WTC11 (cell line): ENCODE measurements around the gene TNFSF9. TPM values are rescaled to one million over a fixed set of nuclear protein-coding genes. Genes with fewer than 3 reads are reported as not detected.

ENCODE experiments used
- ATAC-seq: fragments of 200-7000 bp; cut with Tn5 transposase; 2 replicates; pipeline ENCODE4 v1.10.0; 2021; ENCODE audit warnings: mild to moderate bottlenecking, moderate library complexity
- CTCF ChIA-PET: fragments of 300-600 bp; sonication (Branson Sonifier 250); formaldehyde crosslinking; loops from one replicate; lab custom pipeline; 2021; ENCODE audit warnings: antibody characterized with exemption; lab: Charles Lee
- POLR2A ChIA-PET: fragments of 350-600 bp; sonication (Branson Sonifier 250); formaldehyde crosslinking; loops from one replicate; lab custom pipeline; 2021; ENCODE audit warnings: antibody characterized with exemption; lab: Charles Lee
- DNase-seq: peaks from one replicate; pipeline ENCODE4 v3.0.0; 2021; ENCODE audit warnings: low spot score
- H3K27ac Mint-ChIP-seq: 2 replicates; pipeline ENCODE4 v1.8.0; 2021; ENCODE audit warnings: mixed read lengths
- H3K27me3 Mint-ChIP-seq: 2 replicates; pipeline ENCODE4 v1.8.0; 2021; ENCODE audit warnings: low read depth, mild to moderate bottlenecking, moderate library complexity, mixed read lengths
- H3K36me3 Mint-ChIP-seq: 2 replicates; pipeline ENCODE4 v1.8.0; 2021; ENCODE audit warnings: mixed read lengths
- H3K4me1 Mint-ChIP-seq: 2 replicates; pipeline ENCODE4 v1.8.0; 2022; ENCODE audit warnings: mixed read lengths
- H3K4me3 Mint-ChIP-seq: 2 replicates; pipeline ENCODE4 v1.8.0; 2021; ENCODE audit warnings: mild to moderate bottlenecking, moderate library complexity, mixed read lengths
- H3K9me3 Mint-ChIP-seq: 2 replicates; pipeline ENCODE4 v1.8.0; 2021; ENCODE audit warnings: mixed read lengths
- ATF2 ChIP-seq: sonication (generic); formaldehyde crosslinking; IDR thresholded peaks from 2 replicates; pipeline ENCODE4 v1.8.1; 2022; ENCODE audit warnings: low read depth, missing genetic modification reagents, borderline replicate concordance
- CBFB ChIP-seq: sonication (generic); formaldehyde crosslinking; IDR thresholded peaks from 2 replicates; pipeline ENCODE4 v1.8.1; 2022; ENCODE audit warnings: mild to moderate bottlenecking, low read depth, missing genetic modification reagents
- E2F5 ChIP-seq: sonication (generic); formaldehyde crosslinking; IDR thresholded peaks from 2 replicates; pipeline ENCODE4 v1.8.1; 2022; ENCODE audit warnings: mild to moderate bottlenecking, moderate library complexity, missing genetic modification reagents
- EMX1 ChIP-seq: fragments of 250-450 bp; sonication (Bioruptor Pico); IDR thresholded peaks from 2 replicates; pipeline ENCODE4 v1.8.0; 2021; ENCODE audit warnings: mild to moderate bottlenecking
- ETV6 ChIP-seq: sonication (generic); formaldehyde crosslinking; IDR thresholded peaks from 2 replicates; pipeline ENCODE4 v1.8.1; 2022; ENCODE audit warnings: mild to moderate bottlenecking, missing genetic modification reagents
- MAX ChIP-seq: sonication (generic); formaldehyde crosslinking; IDR thresholded peaks from 2 replicates; pipeline ENCODE4 v1.8.0; 2022; ENCODE audit warnings: mild to moderate bottlenecking, missing genetic modification reagents
- NFYB ChIP-seq: sonication (generic); formaldehyde crosslinking; conservative IDR thresholded peaks from 2 replicates; pipeline ENCODE4 v1.8.0; 2022; ENCODE audit warnings: low read depth, missing genetic modification reagents
- NR1H2 ChIP-seq: sonication (generic); formaldehyde crosslinking; IDR thresholded peaks from 2 replicates; pipeline ENCODE4 v1.9.0; 2021; ENCODE audit warnings: mild to moderate bottlenecking, moderate library complexity, missing genetic modification reagents
- OVOL2 ChIP-seq: fragments of 250-450 bp; sonication (Bioruptor Pico); IDR thresholded peaks from 2 replicates; pipeline ENCODE4 v1.9.0; 2021; ENCODE audit warnings: mild to moderate bottlenecking, borderline replicate concordance
- PRRX2 ChIP-seq: fragments of 250-450 bp; sonication (Bioruptor Pico); IDR thresholded peaks from 2 replicates; pipeline ENCODE4 v1.8.0; 2021; ENCODE audit warnings: mild to moderate bottlenecking
- RORB ChIP-seq: fragments of 250-450 bp; sonication (Bioruptor Pico); IDR thresholded peaks from 2 replicates; pipeline ENCODE4 v1.9.0; 2021; ENCODE audit warnings: mild to moderate bottlenecking
- SP1 ChIP-seq: sonication (generic); formaldehyde crosslinking; conservative IDR thresholded peaks from 2 replicates; pipeline ENCODE4 v1.8.1; 2022; ENCODE audit warnings: missing genetic modification reagents
- ZNF121 ChIP-seq: sonication (generic); formaldehyde crosslinking; IDR thresholded peaks from 2 replicates; pipeline ENCODE4 v1.8.0; 2023; ENCODE audit warnings: missing genetic modification reagents
- ZNF138 ChIP-seq: sonication (generic); formaldehyde crosslinking; conservative IDR thresholded peaks from 2 replicates; pipeline ENCODE4 v1.8.1; 2022; ENCODE audit warnings: mild to moderate bottlenecking, moderate library complexity, missing genetic modification reagents
- ZNF219 ChIP-seq: sonication (generic); formaldehyde crosslinking; IDR thresholded peaks from 2 replicates; pipeline ENCODE4 v1.8.0; 2023; ENCODE audit warnings: missing genetic modification reagents, mild to moderate bottlenecking, borderline replicate concordance
- ZNF232 ChIP-seq: sonication (generic); formaldehyde crosslinking; IDR thresholded peaks from 2 replicates; pipeline ENCODE4 v1.8.0; 2022; ENCODE audit warnings: mild to moderate bottlenecking, missing genetic modification reagents
- ZNF281 ChIP-seq: sonication (generic); formaldehyde crosslinking; IDR thresholded peaks from 2 replicates; pipeline ENCODE4 v1.8.0; 2023; ENCODE audit warnings: mild to moderate bottlenecking, missing genetic modification reagents
- ZNF317 ChIP-seq: sonication (generic); formaldehyde crosslinking; IDR thresholded peaks from 2 replicates; pipeline ENCODE4 v1.8.1; 2023; ENCODE audit warnings: low read depth, mild to moderate bottlenecking, moderate library complexity, missing genetic modification reagents, borderline replicate concordance
- total RNA-seq: library from RNA; stranded (reverse); gene quantifications from 3 replicates; pipeline ENCODE4 v1.2.3, GENCODE V29; 2021
- TF ChIP-seq, protein P1 (sequence below): fragments of 250-450 bp; sonication (Bioruptor Pico); IDR thresholded peaks from 2 replicates; pipeline ENCODE4 v1.9.0; 2021; ENCODE audit warnings: moderate library complexity, mild to moderate bottlenecking, inconsistent platforms, borderline replicate concordance
- TF ChIP-seq, protein P2 (sequence below): sonication (generic); formaldehyde crosslinking; IDR thresholded peaks from 2 replicates; pipeline ENCODE4 v1.8.1; 2022; ENCODE audit warnings: missing genetic modification reagents, borderline replicate concordance
- TF ChIP-seq, protein P3 (sequence below): sonication (generic); formaldehyde crosslinking; conservative IDR thresholded peaks from 2 replicates; pipeline ENCODE4 v1.8.1; 2023; ENCODE audit warnings: mild to moderate bottlenecking, low read depth, missing genetic modification reagents, moderate library complexity

Gene TNFSF9
- total RNA-seq, 1 experiment from 2014 or later, result 2.9 TPM

GRCh38 chr19:6527893-6528543 is 2.8 kb upstream of the TNFSF9 start:
- POLR2A ChIA-PET, result no interaction called here
- no peak overlapping the region for H3K4me3 Mint-ChIP-seq
- DNase-seq, result no peak
- peaks cover 42% of the 10 kb centered on the region for H3K4me1 Mint-ChIP-seq
- TF ChIP-seq ZNF281 (CRISPR knock-in tag) (no peak), ZNF138 (CRISPR knock-in tag) (no peak), SP1 (CRISPR knock-in tag) (no peak), EMX1 (no peak)
- no peaks in the 10 kb centered on the region for H3K36me3 Mint-ChIP-seq
- H3K9me3 Mint-ChIP-seq, result no peaks in the 10 kb centered on the region
- H3K27me3 Mint-ChIP-seq, result peaks cover 55% of the 10 kb centered on the region
- CTCF ChIA-PET, result interaction anchor here (1.2 to 1.5 kb wide), 2 partner anchors 11 to 211 kb away, joined by 3 to 5 read pairs; no protein-coding TSS in a partner anchor
- no peak for ATAC-seq
- H3K27ac Mint-ChIP-seq, result no peak overlapping the region

- peaks cover 42% of the 10 kb centered on the region for H3K4me1 Mint-ChIP-seq
- ChIA-PET POLR2A (no interaction called here), CTCF (interaction anchor here (1.2 to 1.5 kb wide), 2 partner anchors 12 to 210 kb away, joined by 3 to 5 read pairs; no protein-coding TSS in a partner anchor)
- ATAC-seq, result no peak
- H3K27me3 Mint-ChIP-seq, result peaks cover 58% of the 10 kb centered on the region
- no peaks in the 10 kb centered on the region for H3K9me3 Mint-ChIP-seq
- H3K4me3 Mint-ChIP-seq, result no peak overlapping the region
- peak; percentile 30 for DNase-seq
- H3K36me3 Mint-ChIP-seq, result no peaks in the 10 kb centered on the region
- no peak for TF ChIP-seq NFYB
- TF ChIP-seq ZNF121 (CRISPR knock-in tag), result 0 out of 2 replicates have a peak, but pooled peaks have one; percentile 1
- TF ChIP-seq OVOL2, result no peak
- no peak overlapping the region for H3K27ac Mint-ChIP-seq
Observed at GRCh38 chr19:6528544-6529121, 2.2 kb upstream of the TNFSF9 start.

DNA sequence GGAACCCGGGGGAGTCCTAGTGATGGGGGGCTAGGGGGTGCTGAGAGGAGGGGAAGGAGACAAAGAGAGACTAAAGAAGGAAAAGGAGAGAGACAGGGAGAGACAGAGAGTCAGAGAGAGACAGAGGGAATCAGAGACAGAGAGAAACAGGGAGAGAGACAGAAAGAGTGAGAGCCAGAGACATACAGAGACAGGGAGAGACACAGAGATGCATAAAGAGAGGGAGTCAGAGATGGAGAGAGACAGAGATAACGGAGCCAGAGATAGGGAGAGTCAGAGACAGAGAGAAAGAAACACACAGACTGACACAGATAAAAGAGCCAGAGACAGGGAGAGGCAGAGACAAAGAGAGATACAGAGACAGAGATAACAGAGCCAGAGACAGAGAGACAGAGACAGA is 1.5 kb upstream of the TNFSF9 start:
- H3K9me3 Mint-ChIP-seq, result no peaks in the 10 kb centered on the region
- peaks cover 65% of the 10 kb centered on the region for H3K27me3 Mint-ChIP-seq
- no peaks in the 10 kb centered on the region for H3K36me3 Mint-ChIP-seq
- CTCF ChIA-PET, result interaction anchor here (1.2 kb wide), 1 partner anchor 209 kb away, joined by 3 read pairs; no protein-coding TSS in a partner anchor
- POLR2A ChIA-PET, result no interaction called here
- H3K4me3 Mint-ChIP-seq, result peak overlapping the region; percentile 74
- DNase-seq, result no peak
- H3K4me1 Mint-ChIP-seq, result peaks cover 46% of the 10 kb centered on the region
- ATAC-seq, result no peak
- H3K27ac Mint-ChIP-seq, result no peak overlapping the region
- TF ChIP-seq NR1H2 (CRISPR knock-in tag) (no peak), CBFB (CRISPR knock-in tag) (no peak), ETV6 (CRISPR knock-in tag) (no peak), SP1 (CRISPR knock-in tag) (no peak), MAX (no peak), RORB (CRISPR knock-in tag) (no peak), ZNF219 (CRISPR knock-in tag) (no peak), ZNF317 (no peak), ZNF232 (CRISPR knock-in tag) (no peak), PRRX2 (no peak), EMX1 (no peak), E2F5 (CRISPR knock-in tag) (no peak), ATF2 (no peak)
- TF ChIP-seq, protein P1, sequence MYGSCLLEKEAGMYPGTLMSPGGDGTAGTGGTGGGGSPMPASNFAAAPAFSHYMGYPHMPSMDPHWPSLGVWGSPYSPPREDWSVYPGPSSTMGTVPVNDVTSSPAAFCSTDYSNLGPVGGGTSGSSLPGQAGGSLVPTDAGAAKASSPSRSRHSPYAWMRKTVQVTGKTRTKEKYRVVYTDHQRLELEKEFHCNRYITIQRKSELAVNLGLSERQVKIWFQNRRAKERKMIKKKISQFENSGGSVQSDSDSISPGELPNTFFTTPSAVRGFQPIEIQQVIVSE (CRISPR knock-in tag), result no peak
- TF ChIP-seq, protein P2, sequence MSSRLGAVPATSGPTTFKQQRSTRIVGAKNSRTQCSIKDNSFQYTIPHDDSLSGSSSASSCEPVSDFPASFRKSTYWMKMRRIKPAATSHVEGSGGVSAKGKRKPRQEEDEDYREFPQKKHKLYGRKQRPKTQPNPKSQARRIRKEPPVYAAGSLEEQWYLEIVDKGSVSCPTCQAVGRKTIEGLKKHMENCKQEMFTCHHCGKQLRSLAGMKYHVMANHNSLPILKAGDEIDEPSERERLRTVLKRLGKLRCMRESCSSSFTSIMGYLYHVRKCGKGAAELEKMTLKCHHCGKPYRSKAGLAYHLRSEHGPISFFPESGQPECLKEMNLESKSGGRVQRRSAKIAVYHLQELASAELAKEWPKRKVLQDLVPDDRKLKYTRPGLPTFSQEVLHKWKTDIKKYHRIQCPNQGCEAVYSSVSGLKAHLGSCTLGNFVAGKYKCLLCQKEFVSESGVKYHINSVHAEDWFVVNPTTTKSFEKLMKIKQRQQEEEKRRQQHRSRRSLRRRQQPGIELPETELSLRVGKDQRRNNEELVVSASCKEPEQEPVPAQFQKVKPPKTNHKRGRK (CRISPR knock-in tag), result no peak
- TF ChIP-seq, protein P3, sequence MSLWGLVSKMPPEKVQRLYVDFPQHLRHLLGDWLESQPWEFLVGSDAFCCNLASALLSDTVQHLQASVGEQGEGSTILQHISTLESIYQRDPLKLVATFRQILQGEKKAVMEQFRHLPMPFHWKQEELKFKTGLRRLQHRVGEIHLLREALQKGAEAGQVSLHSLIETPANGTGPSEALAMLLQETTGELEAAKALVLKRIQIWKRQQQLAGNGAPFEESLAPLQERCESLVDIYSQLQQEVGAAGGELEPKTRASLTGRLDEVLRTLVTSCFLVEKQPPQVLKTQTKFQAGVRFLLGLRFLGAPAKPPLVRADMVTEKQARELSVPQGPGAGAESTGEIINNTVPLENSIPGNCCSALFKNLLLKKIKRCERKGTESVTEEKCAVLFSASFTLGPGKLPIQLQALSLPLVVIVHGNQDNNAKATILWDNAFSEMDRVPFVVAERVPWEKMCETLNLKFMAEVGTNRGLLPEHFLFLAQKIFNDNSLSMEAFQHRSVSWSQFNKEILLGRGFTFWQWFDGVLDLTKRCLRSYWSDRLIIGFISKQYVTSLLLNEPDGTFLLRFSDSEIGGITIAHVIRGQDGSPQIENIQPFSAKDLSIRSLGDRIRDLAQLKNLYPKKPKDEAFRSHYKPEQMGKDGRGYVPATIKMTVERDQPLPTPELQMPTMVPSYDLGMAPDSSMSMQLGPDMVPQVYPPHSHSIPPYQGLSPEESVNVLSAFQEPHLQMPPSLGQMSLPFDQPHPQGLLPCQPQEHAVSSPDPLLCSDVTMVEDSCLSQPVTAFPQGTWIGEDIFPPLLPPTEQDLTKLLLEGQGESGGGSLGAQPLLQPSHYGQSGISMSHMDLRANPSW (CRISPR knock-in tag), result no peak
